SK-N-MC (cell line): ENCODE data around the gene CREB3.

Source experiments
- EZH2 ChIP-seq: fragments of 200-600 bp; sonication (generic); IDR thresholded peaks from one replicate; pipeline ENCODE4 v1.6.1; 2017; ENCODE audit warnings: antibody characterized with exemption
- FOXP2 ChIP-seq: optimal IDR thresholded peaks from 2 replicates; pipeline ENCODE3; 2011; ENCODE audit warnings: mild to moderate bottlenecking, moderate library complexity; ENCODE audit not compliant: insufficient read depth; ENCODE audit errors: extremely low read length, control extremely low read depth
- POLR2AphosphoS5 ChIP-seq: IDR thresholded peaks from 2 replicates; pipeline ENCODE4 v1.6.1; 2012; ENCODE audit warnings: mild to moderate bottlenecking, low read depth, low read length, borderline replicate concordance

GRCh38 chr9:35710818-35711500 lies 21.5 kb upstream of the CREB3 start:
- TF ChIP-seq EZH2 (no peak), FOXP2 (no peak), POLR2AphosphoS5 (no peak)
